HG03575 (cell line): ENCODE measurements around the gene NRCAM.

ENCODE experiments used
- ATAC-seq: cut with Tn5 transposase; IDR thresholded peaks from one replicate; pipeline ENCODE4 v1.9.1; 2021; ENCODE audit not compliant: unreplicated experiment, insufficient number of reproducible peaks, low FRiP score; ENCODE audit errors: extremely low read depth

Gene NRCAM

GRCh38 chr7:108101759-108102158 lies 354.5 kb downstream of the NRCAM start:
- ATAC-seq, result no peak

GRCh38 chr7:108099713-108100112 lies 356.5 kb downstream of the NRCAM start:
- no peak for ATAC-seq

GRCh38 chr7:108097703-108098102 lies 358.5 kb downstream of the NRCAM start:
- no peak for ATAC-seq
